GM12878 (cell line): ENCODE measurements around the gene SYTL1. TPM values are rescaled to one million over a fixed set of nuclear protein-coding genes. Genes with fewer than 3 reads are reported as not detected.
A peak's percentile ranks its signal among the peaks of the same experiment; 100 is the strongest.

Experiments
- ATAC-seq: fragments of 200-7000 bp; cut with Tn5 transposase; 3 replicates; pipeline ENCODE4 v1.9.1; 2020; ENCODE audit warnings: mild to moderate bottlenecking, moderate library complexity
- BruUV-seq: library from RNA; stranded (reverse); fragments of 400-500 nt; replicated peaks from 2 replicates; lab custom pipeline; 2021; lab: Mats Ljungman, UMichigan
- CTCF ChIA-PET: fragments of 300-600 bp; sonication (Branson Sonifier 250); formaldehyde crosslinking; extraction: SDS; loops from one replicate; lab custom pipeline; 2021; ENCODE audit warnings: inconsistent platforms; lab: Yijun Ruan, JAX
- POLR2A ChIA-PET: fragments of 350-600 bp; formaldehyde crosslinking; extraction: SDS; loops from one replicate; lab custom pipeline; 2021; ENCODE audit warnings: inconsistent platforms; lab: Charles Lee
- RAD21 ChIA-PET: fragments of 300-600 bp; sonication (Branson Sonifier 250); formaldehyde crosslinking; loops from one replicate; lab custom pipeline; 2023; ENCODE audit warnings: antibody characterized with exemption; ENCODE audit not compliant: unreplicated experiment; lab: Charles Lee
- SMC1A ChIA-PET: fragments of 300-600 bp; sonication (Branson Sonifier 250); formaldehyde crosslinking; loops from one replicate; lab custom pipeline; 2023; ENCODE audit not compliant: unreplicated experiment, uncharacterized antibody; lab: Charles Lee
- DNase-seq: peaks from one replicate; pipeline ENCODE4 v3.0.0-alpha.2; 2011; ENCODE audit warnings: low read depth, low spot score
- FAIRE-seq: peaks from 3 replicates; lab custom pipeline; 2011; peaks lifted over from hg19 to GRCh38; lab: Jason Lieb, UNC
- H2AFZ ChIP-seq: 2 replicates; pipeline ENCODE4 v1.6.0; 2011; ENCODE audit warnings: low read depth, low read length, control low read depth; ENCODE audit not compliant: control insufficient read depth
- H3K27ac ChIP-seq: 2 replicates; pipeline ENCODE4 v1.5.1; 2011; ENCODE audit warnings: control low read depth; ENCODE audit not compliant: control insufficient read depth, insufficient read depth
- H3K27me3 ChIP-seq, 2 experiments: replicated peaks in 1 of 2; 2 replicates each; pipeline versions ENCODE4 v1.6.0 to v1.6.1; 2011; ENCODE audit warnings: low read length in 1 of 2; ENCODE audit not compliant: control insufficient read depth in 2 of 2, insufficient read depth in 2 of 2
- H3K36me3 ChIP-seq, 2 experiments: 2 replicates each; pipeline ENCODE4 v1.5.1; 2011; ENCODE audit warnings: low read length in 1 of 2; ENCODE audit not compliant: control insufficient read depth in 2 of 2, insufficient read depth in 2 of 2
- H3K4me1 ChIP-seq: 2 replicates; pipeline ENCODE4 v1.6.1; 2011; ENCODE audit warnings: mild to moderate bottlenecking, low read length, moderate library complexity, mixed read lengths; ENCODE audit not compliant: control insufficient read depth, insufficient read depth
- H3K4me2 ChIP-seq: 2 replicates; pipeline ENCODE4 v1.6.0; 2011; ENCODE audit warnings: control low read depth; ENCODE audit not compliant: control insufficient read depth, insufficient read depth
- H3K4me3 ChIP-seq: fragments of 200-600 bp; sonication (generic); 2 replicates; pipeline ENCODE4 v1.5.1; 2016
- H3K79me2 ChIP-seq: 2 replicates; pipeline ENCODE4 v1.6.0; 2011; ENCODE audit warnings: low read length; ENCODE audit not compliant: control insufficient read depth, insufficient read depth
- H3K9ac ChIP-seq: 2 replicates; pipeline ENCODE4 v1.8.0; 2011; ENCODE audit warnings: low read length, control low read depth, mixed read lengths; ENCODE audit not compliant: control insufficient read depth, insufficient read depth
- H3K9me3 ChIP-seq: replicated peaks from 3 replicates; pipeline ENCODE4 v1.5.1; 2011; ENCODE audit warnings: mild to moderate bottlenecking, low read length; ENCODE audit not compliant: control insufficient read depth, insufficient read depth
- H4K20me1 ChIP-seq: 2 replicates; pipeline ENCODE4 v1.6.0; 2011; ENCODE audit not compliant: control insufficient read depth, insufficient read depth
- BCL3 ChIP-seq: IDR thresholded peaks from 2 replicates; pipeline ENCODE4 v1.6.1; 2011; ENCODE audit warnings: borderline replicate concordance, low read depth, mild to moderate bottlenecking, moderate library complexity, low read length; ENCODE audit not compliant: insufficient read depth, poor library complexity, severe bottlenecking
- CBX5 ChIP-seq: sonication (generic); IDR thresholded peaks from 2 replicates; pipeline ENCODE4 v1.6.1; 2016; ENCODE audit warnings: low read depth, moderate library complexity, mild to moderate bottlenecking, inconsistent platforms
- CHD1 ChIP-seq: IDR thresholded peaks from 2 replicates; pipeline ENCODE4 v1.6.1; 2012; ENCODE audit warnings: low read depth, low read length, improper control_type of control experiment
- CUX1 ChIP-seq: IDR thresholded peaks from 2 replicates; pipeline ENCODE4 v1.6.1; 2012; ENCODE audit warnings: improper control_type of control experiment, low read depth, low read length; ENCODE audit not compliant: insufficient replicate concordance
- DPF2 ChIP-seq: fragments of 450-650 bp; IDR thresholded peaks from 2 replicates; pipeline ENCODE4 v1.6.1; 2017; ENCODE audit warnings: mild to moderate bottlenecking
- ETV6 ChIP-seq, 2 experiments: fragments of 450-650 bp in 1 of 2; IDR thresholded peaks in 1 of 2; conservative IDR thresholded peaks in 1 of 2; 2 replicates each; pipeline ENCODE4 v1.6.1; 2014; ENCODE audit warnings: antibody characterized with exemption in 1 of 2, borderline replicate concordance in 1 of 2, low read depth in 1 of 2, mild to moderate bottlenecking in 1 of 2, moderate library complexity in 1 of 2
- MTA3 ChIP-seq: IDR thresholded peaks from 2 replicates; pipeline ENCODE4 v1.6.1; 2012; ENCODE audit warnings: low read length, inconsistent platforms, borderline replicate concordance
- MXI1 ChIP-seq: fragments of 150-350 bp; IDR thresholded peaks from 2 replicates; pipeline ENCODE4 v1.6.1; 2011; ENCODE audit warnings: low read depth, mild to moderate bottlenecking, inconsistent platforms, low read length, improper control_type of control experiment
- NFIC ChIP-seq: IDR thresholded peaks from 2 replicates; pipeline ENCODE4 v1.6.1; 2012; ENCODE audit warnings: low read depth, mild to moderate bottlenecking, inconsistent platforms, low read length, moderate library complexity
- POLR2A ChIP-seq: IDR thresholded peaks from 2 replicates; pipeline ENCODE4 v1.6.1; 2011; ENCODE audit warnings: low read depth, mild to moderate bottlenecking, low read length
- POLR2AphosphoS2 ChIP-seq: IDR thresholded peaks from 2 replicates; pipeline ENCODE4 v1.6.1; 2011; ENCODE audit warnings: low read depth, mild to moderate bottlenecking, low read length, improper control_type of control experiment, moderate library complexity
- POU2F2 ChIP-seq: IDR thresholded peaks from 3 replicates; pipeline ENCODE4 v1.6.1; 2011; ENCODE audit warnings: low read depth, mild to moderate bottlenecking, low read length, borderline replicate concordance
- SREBF1 ChIP-seq: IDR thresholded peaks from 2 replicates; pipeline ENCODE4 v1.6.1; 2012; ENCODE audit warnings: mild to moderate bottlenecking, low read length
- ZNF274 ChIP-seq: IDR thresholded peaks from one replicate; pipeline ENCODE4 v1.8.0; 2011; ENCODE audit not compliant: insufficient read length, insufficient read depth
- WGBS: methylation state at CpG from one replicate; pipeline ENCODE4 v1.1.6; 2016; ENCODE audit warnings: low lambda C conversion rate; ENCODE audit not compliant: insufficient replicate concordance, insufficient coverage; ENCODE audit errors: missing lambda C conversion rate; 5-methylcytosine and 5-hydroxymethylcytosine counted together
- in situ Hi-C: fragments of 300-500 bp; cut with MboI; formaldehyde crosslinking; loops from 9 replicates; pipeline ENCODE4 v1.14.3; 2018; ENCODE audit warnings: mixed read lengths
- intact Hi-C: fragments of 100-400 bp; cut with micrococcal nuclease; formaldehyde crosslinking; loops from one replicate; pipeline ENCODE4 v1.14.2; 2022; ENCODE audit not compliant: unreplicated experiment
- polyA plus RNA-seq, 11 experiments: library from polyadenylated mRNA; depleted of rRNA in 4 of 11; unstranded in 6 of 11; stranded (reverse) in 5 of 11; fragments of >200 nt; fragmentation: Nextera tagmentation in 4 of 11; fragmentation: Illumina TruSeq in 1 of 11; extraction: Ambion mirVana in 4 of 11; extraction: Trizol in 1 of 11; gene quantifications; 1 replicate in 1 of 11; 2 replicates in 10 of 11; pipeline versions ENCODE4 v1.2.1 to v1.2.3, GENCODE V29; 2011 to 2016; ENCODE audit warnings: inconsistent platforms in 2 of 11, missing spikeins in 2 of 11, low read depth in 1 of 11
- total RNA-seq, 4 experiments: library from RNA; depleted of rRNA in 3 of 4; stranded (reverse); fragments of >200 nt in 3 of 4; fragmentation: Illumina TruSeq in 1 of 4; extraction: Trizol in 1 of 4; gene quantifications; 2 replicates each; pipeline versions ENCODE4 v1.2.1 to v1.2.3, GENCODE V29; 2013 to 2021

Gene SYTL1
- total and polyA plus RNA-seq, 10 of the 15 experiments (the other 5 are each of a cell fraction or from before 2014, with no cell fraction given): 0.72 to 45.6 (median 14.8) TPM

GRCh38 chr1:27399251-27400025 is 57.6 kb downstream of the SYTL1 start:
- ChIA-PET CTCF (interaction anchor here (1.2 to 13.5 kb wide), 6 partner anchors 12 to 207 kb away, joined by 3 to 265 read pairs (median 14); partner anchors contain the start of gene AHDC1), POLR2A (interaction anchor here (0.5 kb wide), 1 partner anchor 58 kb away, joined by 6 read pairs; no protein-coding TSS in a partner anchor), SMC1A (interaction anchor here (1.1 to 5.6 kb wide), 2 partner anchors 157 to 206 kb away, joined by 3 to 26 read pairs; partner anchors contain the start of gene AHDC1), RAD21 (interaction anchor here (1.3 kb wide), 1 partner anchor 209 kb away, joined by 4 read pairs; no protein-coding TSS in a partner anchor)
- Histone ChIP-seq H2AFZ (no peak overlapping the region), H3K9me3 (no peaks in the 10 kb centered on the region), H3K36me3 (no peaks in the 10 kb centered on the region), H3K9ac (no peak overlapping the region), H3K27ac (no peak overlapping the region), H3K4me2 (no peak overlapping the region), H3K79me2 (no peaks in the 10 kb centered on the region), H3K4me1 (peaks cover 16% of the 10 kb centered on the region), H3K27me3 (no peaks in the 10 kb centered on the region), H3K4me3 (no peak overlapping the region), H4K20me1 (no peaks in the 10 kb centered on the region)
- ATAC-seq (no peak), FAIRE-seq (no peak), DNase-seq (no peak)
- no TSS peak for BruUV-seq
- intact Hi-C loops (no loop called here), in situ Hi-C loops (loop anchor here (5.0 kb wide), 1 partner anchor 263 kb away; no protein-coding TSS in a partner anchor)
- 89% methylated on average over 19 of the region's 19 CpGs for WGBS
- TF ChIP-seq POLR2AphosphoS2 (no peak), SREBF1 (no peak), DPF2 (no peak), POLR2A (peak; percentile 15), MTA3 (0 out of 2 replicates have a peak, but pooled peaks have one; percentile 21), POU2F2 (no peak), BCL3 (peak; percentile 23), NFIC (no peak), MXI1 (no peak), ZNF274 (no peak), ETV6 (conservative IDR thresholded peaks at IDR 0.05 in 1 of 2, IDR thresholded peaks at IDR 0.05 in 1 of 2; ENCODE audit: borderline replicate concordance in 1 of 2, low read depth in 1 of 2) (no peak), CUX1 (no peak), CHD1 (no peak), CBX5 (no peak)
